ENCODE data around the gene CTSF. TPM values are rescaled to one million over a fixed set of nuclear protein-coding genes. Genes with fewer than 3 reads are reported as not detected.

CTSF gene
- total and polyA plus RNA-seq, 2 of the 13 experiments (the other 11 are each of a cell fraction or from before 2014, with no cell fraction given) = not detected

- H3K4me1 ChIP-seq (ENCODE audit: insufficient read depth, low read length) = peaks cover 72% of the 10 kb centered on the region
- H3K79me2 ChIP-seq (ENCODE audit: insufficient read depth, low read length) = peaks cover 12% of the 10 kb centered on the region
- H4K20me1 ChIP-seq (ENCODE audit: insufficient read depth, low read length) = no peaks in the 10 kb centered on the region
- ChIA-PET CTCF (ENCODE audit: low intra/inter-chr PET ratio, low total read pairs) (interaction anchor here (1.8 kb wide), 1 partner anchor 14 kb away, joined by 6 read pairs; no protein-coding TSS in a partner anchor), POLR2A (interaction anchor here (0.9 to 5.1 kb wide), 11 partner anchors 9 to 85 kb away, joined by 3 to 72 read pairs (median 6); partner anchors contain the start of genes RBM14, RBM4 and RBM4B)
- H3K4me2 ChIP-seq (ENCODE audit: low read depth, low read length) = peak overlapping the region; percentile 100
- H3K9ac ChIP-seq (ENCODE audit: insufficient read depth, low read depth, low read length) = peak overlapping the region; percentile 85
- intact Hi-C loops (cut with micrococcal nuclease; ENCODE audit: unreplicated experiment) (loop anchor here (2.0 to 5.0 kb wide), 3 partner anchors 24 to 84 kb away; partner anchors contain the start of genes RBM14, RBM4 and RBM4B), in situ Hi-C loops (cut with HindIII; ENCODE audit: extremely low pct_ligation_motif_present, low pct_unique_long_range_greater_than_20kb) (no loop called here)
- peak overlapping the region; percentile 71 to 94 (median 76) for H3K4me3 ChIP-seq (replicated peaks in 1 of 3; ENCODE audit: insufficient read depth in 1 of 3, low read depth in 2 of 3, low read length in 3 of 3)
- H3K27ac ChIP-seq (ENCODE audit: extremely low read length, insufficient read depth, low read length) = peak overlapping the region; percentile 78
- H2AFZ ChIP-seq (ENCODE audit: low read length) = no peak overlapping the region
- no peaks in the 10 kb centered on the region; a peak in 1 of 5 replicates for H3K27me3 ChIP-seq (ENCODE audit: control insufficient read depth in 1 of 2, insufficient read depth in 2 of 2, low read length in 2 of 2)
- DNase-seq (ENCODE audit: low spot score) = no peak
- BruUV-seq (replicated peaks) = no TSS peak
- H3K9me3 ChIP-seq (ENCODE audit: low read length) = no peaks in the 10 kb centered on the region
- no peak for FAIRE-seq
- ATAC-seq = peak; percentile 15
- no peaks in the 10 kb centered on the region for H3K36me3 ChIP-seq (replicated peaks in 1 of 2; ENCODE audit: control insufficient read depth in 1 of 2, insufficient read depth in 2 of 2, low read length in 2 of 2)
- 0% methylated on average over 11 of the region's 12 CpGs for WGBS (ENCODE audit: low lambda C conversion rate)
- TF ChIP-seq SMARCC2 (IDR thresholded peaks at IDR 0.05) = no peak
- no peak for TF ChIP-seq YY1 (IDR thresholded peaks at IDR 0.05; ENCODE audit: insufficient read depth, insufficient replicate concordance, low read depth, low read length)
- TF ChIP-seq SNAI1 (CRISPR knock-in tag; IDR thresholded peaks at IDR 0.05; ENCODE audit: borderline replicate concordance) = no peak
- no peak for TF ChIP-seq ZC3H13 (CRISPR knock-in tag; IDR thresholded peaks at IDR 0.05)
- no peak for TF ChIP-seq ZNF101 (CRISPR knock-in tag; IDR thresholded peaks at IDR 0.05; ENCODE audit: borderline replicate concordance, low read depth)
- no peak for TF ChIP-seq ZNF18 (CRISPR knock-in tag; IDR thresholded peaks at IDR 0.05; ENCODE audit: insufficient replicate concordance)
- no peak for TF ChIP-seq SOX6 (IDR thresholded peaks at IDR 0.05)
- TF ChIP-seq SOX6 (CRISPR knock-in tag; IDR thresholded peaks at IDR 0.05) = no peak
- TF ChIP-seq ZNF713 (CRISPR knock-in tag; IDR thresholded peaks at IDR 0.05) = no peak
- TF ChIP-seq ZNF703 (CRISPR knock-in tag; IDR thresholded peaks at IDR 0.05; ENCODE audit: borderline replicate concordance) = no peak
- peak; percentile 6; the same call in 1 of the 2 replicates for TF ChIP-seq MED1 (CRISPR knock-in tag; IDR thresholded peaks at IDR 0.05)
- no peak for TF ChIP-seq RBM22 (optimal IDR thresholded peaks at IDR 0.05; ENCODE audit: low read length)
- TF ChIP-seq KLF15 (CRISPR knock-in tag; IDR thresholded peaks at IDR 0.05; ENCODE audit: borderline replicate concordance) = no peak
- TF ChIP-seq NFE2 (CRISPR knock-in tag; IDR thresholded peaks at IDR 0.05) = no peak
- no peak for TF ChIP-seq HHEX (CRISPR knock-in tag; IDR thresholded peaks at IDR 0.05)
- no peak for TF ChIP-seq HOXA5 (CRISPR knock-in tag; IDR thresholded peaks at IDR 0.05)
- TF ChIP-seq FOSL2 (CRISPR knock-in tag; IDR thresholded peaks at IDR 0.05) = no peak
- TF ChIP-seq DR1 (CRISPR knock-in tag; IDR thresholded peaks at IDR 0.05) = no peak
- TF ChIP-seq ZNF709 (CRISPR knock-in tag; IDR thresholded peaks at IDR 0.05) = no peak
- TF ChIP-seq SMAD9 (CRISPR knock-in tag; IDR thresholded peaks at IDR 0.05) = 0 out of 2 replicates have a peak, but pooled peaks have one; percentile 10
- no peak for TF ChIP-seq DNMT3B (CRISPR knock-in tag; conservative IDR thresholded peaks at IDR 0.05)
- TF ChIP-seq ZFP37 (CRISPR knock-in tag; IDR thresholded peaks at IDR 0.05; ENCODE audit: borderline replicate concordance) = no peak
- no peak for TF ChIP-seq HOXA3 (CRISPR knock-in tag; IDR thresholded peaks at IDR 0.05)
- no peak for TF ChIP-seq MYC (CRISPR knock-in tag; IDR thresholded peaks at IDR 0.05; ENCODE audit: borderline replicate concordance)
- no peak for TF ChIP-seq MTF2 (CRISPR knock-in tag; IDR thresholded peaks at IDR 0.05; ENCODE audit: borderline replicate concordance)
- no peak for TF ChIP-seq ZNF792 (CRISPR knock-in tag; IDR thresholded peaks at IDR 0.05)
- TF ChIP-seq ESRRA (CRISPR knock-in tag; IDR thresholded peaks at IDR 0.05; ENCODE audit: low read depth) = no peak
- TF ChIP-seq ZNF572 (CRISPR knock-in tag; IDR thresholded peaks at IDR 0.05) = 0 out of 2 replicates have a peak, but pooled peaks have one; percentile 42
Observed at GRCh38 chr11:66593303-66593635, 24.9 kb upstream of the CTSF start.
